GM18517 (cell line): ENCODE results near the gene DUS3L.
"Not testable (repeated sequence)": the region's sequence is repeated elsewhere in the genome, so short reads cannot be mapped to it uniquely, and the experiment has no call there.

Experiments used
- ATAC-seq: cut with Tn5 transposase; IDR thresholded peaks from one replicate; pipeline ENCODE4 v1.9.1; 2021; ENCODE audit warnings: mild to moderate bottlenecking, moderate library complexity; ENCODE audit not compliant: unreplicated experiment

The DUS3L gene

DNA sequence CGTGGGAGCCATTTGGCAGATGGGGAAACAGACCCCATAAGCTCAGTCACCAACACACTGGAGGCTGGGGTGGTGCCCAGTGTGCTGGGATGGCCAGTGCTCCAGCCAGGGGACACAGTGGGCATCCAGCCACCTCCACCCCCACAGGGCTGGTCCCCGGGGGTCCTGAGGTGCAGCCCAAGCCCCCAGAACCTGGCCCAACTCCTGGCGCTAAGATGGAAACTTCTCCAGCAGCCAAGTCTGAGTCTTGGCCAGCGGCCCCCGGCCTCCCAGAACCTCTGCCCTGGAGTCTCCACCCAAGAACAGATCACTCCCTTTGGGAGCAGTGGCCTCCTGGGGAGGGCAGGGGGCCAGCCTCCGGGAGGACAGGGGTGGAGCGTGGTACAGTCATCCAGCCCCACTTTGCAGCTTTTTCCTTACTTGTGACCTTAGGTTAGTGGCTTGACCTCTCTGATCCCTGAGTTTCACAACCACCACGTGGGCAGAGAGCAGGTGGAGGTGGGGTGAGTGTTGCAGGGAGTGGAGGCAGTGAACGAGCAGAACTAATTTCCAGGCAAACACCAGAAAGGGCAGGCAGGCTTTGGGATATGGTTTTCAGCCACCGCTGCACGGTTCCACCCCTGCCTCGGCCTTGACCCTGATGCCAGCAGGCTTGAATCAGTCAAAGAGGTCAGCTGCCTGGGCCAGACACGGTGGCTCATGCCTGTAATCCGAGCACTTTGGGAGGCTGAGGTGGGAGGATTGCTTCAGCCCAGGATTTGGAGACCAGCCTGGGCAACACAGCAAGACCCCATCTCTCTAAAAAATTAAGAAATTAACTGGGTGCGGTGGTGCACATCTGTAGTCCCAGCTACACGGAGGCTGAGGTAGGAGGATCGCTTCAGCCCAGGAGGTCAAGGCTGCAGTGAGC, 9.7 kb upstream of the DUS3L start:
- no peak for ATAC-seq

GRCh38 chr19:5799247-5800241, 8.6 kb upstream of the DUS3L start:
- no peak for ATAC-seq

GRCh38 chr19:5798244-5798643, 7.3 kb upstream of the DUS3L start:
- no peak for ATAC-seq

DNA sequence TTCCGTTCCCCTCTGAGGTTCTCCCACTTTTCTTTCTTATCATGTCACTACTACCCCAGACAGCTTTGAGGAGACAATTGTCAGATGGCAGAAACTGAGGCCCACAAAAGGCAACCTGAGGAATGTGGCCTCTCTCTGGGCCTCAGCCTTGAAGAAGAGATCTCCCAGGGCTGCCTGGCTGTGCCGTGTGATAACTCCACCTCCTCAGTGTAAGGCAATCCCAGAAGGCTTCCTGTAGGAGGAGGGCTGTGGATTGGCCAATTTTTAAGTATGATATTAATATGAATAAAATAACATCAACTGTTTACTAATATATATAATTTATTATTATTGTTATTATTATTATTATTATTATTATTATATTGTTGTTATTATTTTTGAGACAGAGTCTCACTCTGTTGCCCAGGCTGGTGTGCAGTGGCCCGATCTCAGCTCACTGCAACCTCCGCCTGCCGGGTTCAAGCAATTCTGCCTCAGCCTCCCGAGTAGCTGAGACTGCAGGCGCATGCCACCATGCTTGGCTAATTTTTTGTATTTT, 4.5 kb upstream of the DUS3L start:
- no peak for ATAC-seq

- ATAC-seq: no peak
Measured at GRCh38 chr19:5793188-5793587, 2.2 kb upstream of the DUS3L start.

- ATAC-seq: no peak
Measured at GRCh38 chr19:5792224-5792623, 1.3 kb upstream of the DUS3L start.

GRCh38 chr19:5789886-5790558, 941 bp downstream of the DUS3L start:
- ATAC-seq: no peak

DNA sequence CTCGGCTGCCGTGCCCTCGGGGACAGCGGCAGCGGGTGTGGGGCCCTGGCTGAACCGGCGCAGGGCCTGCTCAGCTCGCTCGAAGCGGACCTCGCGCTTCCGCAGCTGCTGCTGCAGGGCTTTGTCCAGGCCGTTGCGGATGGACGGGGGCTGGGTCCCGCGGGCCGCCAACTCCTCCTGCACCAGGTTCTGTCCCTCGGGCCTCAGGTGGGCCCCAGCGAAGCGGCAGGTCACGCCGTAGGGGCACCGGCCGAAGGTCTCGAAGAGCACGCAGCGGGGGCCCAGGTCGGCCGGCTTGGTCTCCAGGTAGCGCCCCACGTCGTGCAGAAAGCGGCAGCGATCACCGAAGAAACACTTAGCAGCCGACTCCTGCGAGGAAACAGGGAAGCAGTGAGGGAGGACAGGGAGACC, 1.6 kb downstream of the DUS3L start:
- no peak for ATAC-seq

DNA sequence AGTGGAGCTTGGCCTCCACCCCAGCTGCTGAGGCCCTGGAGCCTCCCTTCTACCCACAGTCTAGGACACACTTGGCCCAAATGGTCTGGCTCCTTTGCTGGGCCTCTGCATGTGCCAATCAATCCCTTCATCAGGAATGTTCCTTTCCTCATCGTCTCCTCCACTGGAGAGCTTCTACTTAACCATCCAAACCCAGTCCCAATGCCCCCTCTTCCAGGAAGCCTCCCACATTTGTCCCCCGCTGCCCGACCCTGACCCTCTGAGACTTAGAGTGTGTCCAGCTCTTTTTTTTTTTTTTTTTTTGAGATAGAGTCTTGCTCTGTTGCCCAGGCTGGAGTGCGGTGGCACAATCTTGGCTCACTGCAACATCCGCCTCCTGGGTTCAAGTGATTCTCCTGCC, 2.5 kb downstream of the DUS3L start:
- ATAC-seq: no peak

DNA sequence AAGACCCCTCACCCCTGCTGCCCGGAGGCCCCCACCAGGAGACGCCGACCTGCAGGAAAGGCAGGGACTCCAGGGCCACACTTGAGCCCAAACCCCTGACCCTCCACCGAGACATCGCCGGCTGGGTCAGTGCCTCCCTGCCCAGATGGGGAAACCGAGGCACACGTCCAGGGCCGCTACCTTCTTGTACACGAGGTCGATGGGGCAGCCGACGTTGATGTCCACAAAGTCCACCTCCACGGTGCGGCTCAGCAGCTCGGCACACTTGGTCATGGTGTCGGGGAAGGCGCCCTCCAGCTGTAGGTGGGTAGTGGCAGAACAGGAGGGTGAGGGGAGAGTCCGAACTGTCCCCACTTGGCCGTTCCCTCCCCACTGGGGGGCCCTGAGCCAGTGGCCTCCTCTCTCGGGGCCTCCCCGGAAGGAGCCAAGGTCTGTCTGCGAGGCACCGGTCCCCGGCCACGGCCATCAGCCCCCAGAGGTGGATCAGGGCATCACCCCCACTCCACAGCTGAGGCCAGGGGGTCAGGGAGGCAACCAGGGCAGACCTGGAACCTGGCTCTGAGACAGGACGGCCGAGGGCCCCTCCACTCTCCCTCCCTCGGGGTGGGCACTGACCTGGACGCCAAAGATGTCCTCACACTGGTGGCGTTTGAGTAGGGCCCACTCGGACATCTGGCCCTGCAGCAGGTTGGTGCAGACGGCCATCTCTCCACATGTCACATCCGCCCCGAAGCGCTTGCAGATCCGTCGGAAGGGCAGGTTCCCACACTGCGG, 3.4 kb downstream of the DUS3L start:
- ATAC-seq: no peak

- no peak for ATAC-seq
Measured at GRCh38 chr19:5786593-5787408, 4.2 kb downstream of the DUS3L start.

GRCh38 chr19:5785423-5785822, 5.5 kb downstream of the DUS3L start:
- no peak for ATAC-seq

- no peak for ATAC-seq
Measured at GRCh38 chr19:5784581-5785147, 6.3 kb downstream of the DUS3L start, which contains the start of gene PRR22. Gene PRR22 (minus strand): TSS chr19:5784746. CDS start chr19:5784660, 86 bp downstream.

DNA sequence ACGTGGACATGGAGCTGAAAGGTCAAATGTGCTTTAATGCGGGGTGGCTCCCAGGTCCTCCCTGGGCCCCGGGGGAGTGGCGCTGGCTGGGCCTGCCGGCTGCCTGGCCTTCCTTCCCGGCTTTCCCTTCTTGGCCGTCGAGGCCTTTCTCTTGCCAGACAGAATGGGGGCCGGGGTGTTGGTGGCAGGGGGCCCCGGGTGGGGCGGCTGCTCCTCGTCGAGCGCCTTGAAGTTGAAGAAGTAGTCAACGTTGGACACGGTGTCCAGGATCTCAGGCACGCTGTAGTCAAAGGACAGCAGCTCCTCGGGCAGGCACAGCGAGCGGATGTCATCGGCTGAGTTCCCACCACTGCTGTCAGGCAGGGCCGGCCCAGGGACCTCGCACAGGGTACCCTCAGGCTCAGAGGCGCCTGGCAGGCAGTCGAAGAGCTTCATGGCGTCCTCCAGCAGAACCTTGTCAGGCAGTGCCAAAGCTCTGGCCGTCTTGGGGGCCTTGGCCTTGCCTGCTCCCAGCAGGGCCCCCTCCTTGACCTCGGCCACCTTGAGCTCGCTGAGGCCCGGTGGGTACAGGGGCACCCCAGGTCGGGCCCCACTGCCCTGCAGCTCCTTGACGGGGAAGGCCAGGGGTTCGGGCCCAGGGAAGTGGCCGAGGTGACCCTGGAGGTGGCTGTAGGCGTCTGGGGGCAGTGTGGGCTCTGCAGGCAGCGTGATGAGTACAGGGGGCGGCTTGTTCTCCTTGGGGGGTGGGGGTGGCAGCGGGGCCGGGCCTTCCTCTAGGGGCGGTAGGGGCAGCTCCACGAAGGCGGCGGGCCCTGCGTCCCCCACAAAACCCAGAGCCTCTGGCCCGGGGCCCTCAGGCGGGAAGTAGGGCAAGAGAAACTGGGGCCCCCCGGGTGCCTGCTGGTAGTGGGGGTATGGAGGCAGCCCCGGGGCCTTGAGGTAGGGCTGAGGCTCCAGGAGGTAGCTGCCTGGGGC, 7.7 kb downstream of the DUS3L start:
- no peak for ATAC-seq

GRCh38 chr19:5782322-5782721, 8.6 kb downstream of the DUS3L start:
- no peak for ATAC-seq

GRCh38 chr19:5780916-5781315, 10.0 kb downstream of the DUS3L start:
- not testable (repeated sequence) for ATAC-seq

GRCh38 chr19:5778402-5778801, 12.6 kb downstream of the DUS3L start:
- ATAC-seq: no peak
